A673 (cell line): Measurements from ENCODE around the gene GPSM1. TPM values are rescaled to one million over a fixed set of nuclear protein-coding genes. Genes with fewer than 3 reads are reported as not detected.

Source experiments
- BruUV-seq: library from RNA; stranded (reverse); fragments of 400-500 nt; replicated peaks from 2 replicates; lab custom pipeline; 2021; lab: Mats Ljungman, UMichigan
- CTCF ChIA-PET: fragments of 300-600 bp; sonication (Branson Sonifier 250); formaldehyde crosslinking; loops from one replicate; lab custom pipeline; 2022; ENCODE audit warnings: antibody characterized with exemption; lab: Charles Lee
- POLR2A ChIA-PET: fragments of 300-600 bp; sonication (Branson Sonifier 250); formaldehyde crosslinking; loops from one replicate; lab custom pipeline; 2022; ENCODE audit warnings: antibody characterized with exemption; ENCODE audit not compliant: low non-redundant PET; lab: Charles Lee
- DNase-seq: peaks from one replicate; pipeline ENCODE4 v3.0.0-alpha.2; 2015; ENCODE audit warnings: low spot score
- H3K27ac ChIP-seq: fragments of 200-600 bp; sonication (generic); 2 replicates; pipeline ENCODE4 v1.5.1; 2016; ENCODE audit warnings: mixed run types, low read depth, mild to moderate bottlenecking, mixed read lengths, antibody characterized with exemption, low read length; ENCODE audit not compliant: poor library complexity, severe bottlenecking
- H3K27me3 ChIP-seq: fragments of 200-600 bp; sonication (generic); replicated peaks from 2 replicates; pipeline ENCODE4 v1.6.1; 2017; ENCODE audit warnings: mixed run types, low read depth, mild to moderate bottlenecking, mixed read lengths, antibody characterized with exemption, low read length; ENCODE audit not compliant: insufficient read depth, poor library complexity
- H3K36me3 ChIP-seq: fragments of 200-600 bp; sonication (generic); 2 replicates; pipeline ENCODE4 v1.6.1; 2016; ENCODE audit warnings: mixed run types, mild to moderate bottlenecking, mixed read lengths, antibody characterized with exemption, low read length; ENCODE audit not compliant: insufficient read depth, poor library complexity, severe bottlenecking
- H3K4me1 ChIP-seq: fragments of 200-600 bp; sonication (generic); 2 replicates; pipeline ENCODE4 v1.6.1; 2017; ENCODE audit warnings: mixed run types, mild to moderate bottlenecking, mixed read lengths, antibody characterized with exemption, low read length; ENCODE audit not compliant: insufficient read depth, poor library complexity, severe bottlenecking
- H3K4me3 ChIP-seq: fragments of 200-600 bp; sonication (generic); 2 replicates; pipeline ENCODE4 v1.5.1; 2016; ENCODE audit warnings: low read depth, mixed run types, mild to moderate bottlenecking, mixed read lengths, low read length; ENCODE audit not compliant: poor library complexity, severe bottlenecking
- H3K9me3 ChIP-seq: fragments of 200-600 bp; sonication (generic); 2 replicates; pipeline ENCODE4 v1.6.1; 2016; ENCODE audit warnings: mixed run types, low read depth, mild to moderate bottlenecking, mixed read lengths, antibody characterized with exemption, low read length; ENCODE audit not compliant: poor library complexity, severe bottlenecking
- CTCF ChIP-seq: fragments of 300-800, 200-600 bp; sonication (generic); conservative IDR thresholded peaks from 2 replicates; pipeline ENCODE4 v1.5.1; 2017; ENCODE audit warnings: low read depth, mild to moderate bottlenecking, antibody characterized with exemption, low read length, moderate library complexity, mixed read lengths
- EZH2 ChIP-seq: fragments of 200-600 bp; sonication (generic); IDR thresholded peaks from 2 replicates; pipeline ENCODE4 v1.6.1; 2017; ENCODE audit warnings: borderline replicate concordance, low read depth, mild to moderate bottlenecking, mixed read lengths, antibody characterized with exemption, low read length; ENCODE audit not compliant: poor library complexity, severe bottlenecking
- intact Hi-C: fragments of 100-400 bp; cut with micrococcal nuclease; formaldehyde crosslinking; loops from one replicate; pipeline ENCODE4 v1.10.0; 2022; ENCODE audit not compliant: unreplicated experiment
- total RNA-seq: library from RNA; stranded (reverse); gene quantifications from 2 replicates; pipeline ENCODE4 v1.2.3, GENCODE V29; 2021

The GPSM1 gene
- total RNA-seq, 1 experiment from 2014 or later: 36.4 TPM

- Histone ChIP-seq H3K4me1 (peaks cover 16% of the 10 kb centered on the region), H3K27me3 (no peaks in the 10 kb centered on the region), H3K36me3 (no peaks in the 10 kb centered on the region), H3K9me3 (peaks cover 11% of the 10 kb centered on the region), H3K4me3 (no peak overlapping the region), H3K27ac (no peak overlapping the region)
- CTCF ChIA-PET: interaction anchor here (1.3 kb wide), 1 partner anchor 51 kb away, joined by 3 read pairs; the partner anchor contains the start of gene DNLZ
- no peak for DNase-seq
- TF ChIP-seq EZH2 (no peak), CTCF (no peak)
- no TSS peak for BruUV-seq
- POLR2A ChIA-PET: no interaction called here
- intact Hi-C loops: no loop called here
These were observed 15.3 kb upstream of the GPSM1 start for GRCh38 chr9:136312009-136312375.

- POLR2A ChIA-PET: no interaction called here
- no TSS peak for BruUV-seq
- Histone ChIP-seq H3K9me3 (peaks cover 11% of the 10 kb centered on the region), H3K4me1 (peaks cover 16% of the 10 kb centered on the region), H3K36me3 (no peaks in the 10 kb centered on the region), H3K27me3 (no peaks in the 10 kb centered on the region), H3K4me3 (no peak overlapping the region), H3K27ac (no peak overlapping the region)
- TF ChIP-seq CTCF (peak; percentile 61), EZH2 (no peak)
- CTCF ChIA-PET: interaction anchor here (1.3 kb wide), 2 partner anchors 11 to 51 kb away, joined by 3 to 4 read pairs; partner anchors contain the start of gene DNLZ
- peak; percentile 36 for DNase-seq
- intact Hi-C loops: no loop called here
These were observed 14.9 kb upstream of the GPSM1 start for GRCh38 chr9:136312436-136312835.

GRCh38 chr9:136313111-136314055, 14.0 kb upstream of the GPSM1 start:
- peaks cover 16% of the 10 kb centered on the region for H3K4me1 ChIP-seq
- no peaks in the 10 kb centered on the region for H3K27me3 ChIP-seq
- H3K36me3 ChIP-seq: no peaks in the 10 kb centered on the region
- TF ChIP-seq EZH2 (no peak), CTCF (no peak)
- DNase-seq: no peak
- no TSS peak for BruUV-seq
- ChIA-PET POLR2A (no interaction called here), CTCF (interaction anchor here (1.3 kb wide), 2 partner anchors 10 to 50 kb away, joined by 3 to 4 read pairs; partner anchors contain the start of gene DNLZ)
- intact Hi-C loops: no loop called here
- H3K9me3 ChIP-seq: peaks cover 11% of the 10 kb centered on the region
- H3K4me3 ChIP-seq: no peak overlapping the region
- no peak overlapping the region for H3K27ac ChIP-seq
